ENCODE results near the gene PAM.

DNA sequence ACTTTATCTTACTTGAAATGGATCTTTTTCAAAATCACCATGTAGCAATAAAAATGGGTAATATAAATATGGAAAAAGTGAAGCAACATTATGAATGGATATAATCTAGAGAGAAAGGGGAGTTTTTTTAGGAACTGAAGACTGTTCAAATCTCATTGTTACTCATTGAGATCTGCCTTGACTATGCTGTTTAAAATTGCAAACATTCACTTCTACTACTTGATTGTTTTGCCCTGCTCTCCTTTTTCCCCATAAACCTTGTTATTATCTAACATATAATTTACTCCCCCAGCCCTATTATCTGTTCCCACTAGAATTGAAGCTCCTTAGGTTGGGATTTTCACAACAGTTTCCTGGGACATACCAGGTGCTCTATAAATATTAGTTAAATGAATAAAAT is 22.0 kb downstream of the PAM start:
- TF ChIP-seq YY1 (IDR thresholded peaks at IDR 0.05; ENCODE audit: insufficient read depth, insufficient read length), result no peak
- no peak for TF ChIP-seq ZNF274 (IDR thresholded peaks at IDR 0.05; ENCODE audit: low read depth, low read length)
